Osteoblast (primary cell): Measurements from ENCODE around the gene LIPI. TPM values are rescaled to one million over a fixed set of nuclear protein-coding genes. Genes with fewer than 3 reads are reported as not detected.

Experiments used
- DNase-seq: peaks from one replicate; pipeline ENCODE4 v3.0.0; 2011; ENCODE audit warnings: low spot score, mixed read lengths; ENCODE audit not compliant: insufficient read length; ENCODE audit errors: missing footprints
- H2AFZ ChIP-seq: 2 replicates; pipeline ENCODE4 v1.6.0; 2011; ENCODE audit warnings: mild to moderate bottlenecking, low read length
- H3K27ac ChIP-seq: 2 replicates; pipeline ENCODE4 v1.5.1; 2011; ENCODE audit warnings: mild to moderate bottlenecking, low read depth, low read length, moderate library complexity
- H3K27me3 ChIP-seq: 2 replicates; pipeline ENCODE4 v1.6.0; 2012; ENCODE audit warnings: mild to moderate bottlenecking, control low read depth, inconsistent platforms, low read length, moderate library complexity; ENCODE audit not compliant: insufficient read depth
- H3K36me3 ChIP-seq: 2 replicates; pipeline ENCODE4 v1.5.1; 2011; ENCODE audit warnings: mild to moderate bottlenecking, low read length, control low read depth, moderate library complexity; ENCODE audit not compliant: insufficient read depth
- H3K4me1 ChIP-seq: 2 replicates; pipeline ENCODE4 v1.5.1; 2011; ENCODE audit warnings: mild to moderate bottlenecking, low read length, control low read depth, moderate library complexity; ENCODE audit not compliant: insufficient read depth
- H3K4me2 ChIP-seq: 2 replicates; pipeline ENCODE4 v1.6.0; 2011; ENCODE audit warnings: mild to moderate bottlenecking, low read length; ENCODE audit not compliant: insufficient read depth
- H3K4me3 ChIP-seq: fragments of 200-600 bp; sonication (generic); 3 replicates; pipeline ENCODE4 v1.5.1; 2012; ENCODE audit warnings: mild to moderate bottlenecking, low read length, inconsistent platforms; ENCODE audit not compliant: insufficient read depth
- H3K79me2 ChIP-seq: 2 replicates; pipeline ENCODE4 v1.6.0; 2012; ENCODE audit warnings: mild to moderate bottlenecking, low read length, control low read depth, inconsistent platforms; ENCODE audit not compliant: insufficient read depth
- H3K9me3 ChIP-seq: 2 replicates; pipeline ENCODE4 v1.5.1; 2011; ENCODE audit warnings: low read depth, low read length, control low read depth
- H4K20me1 ChIP-seq: 2 replicates; pipeline ENCODE4 v1.6.0; 2012; ENCODE audit warnings: mild to moderate bottlenecking, low read length, control low read depth; ENCODE audit not compliant: insufficient read depth
- total RNA-seq: library from RNA; depleted of rRNA; stranded (reverse); fragments of >200 nt; gene quantifications from 2 replicates; pipeline ENCODE4 v1.2.3, GENCODE V29; 2012
- TF ChIP-seq, protein P1 (sequence below): IDR thresholded peaks from 2 replicates; pipeline ENCODE4 v1.5.1; 2011; ENCODE audit warnings: mild to moderate bottlenecking, low read depth, low read length, moderate library complexity; ENCODE audit errors: extremely low read depth

Gene LIPI
- total RNA-seq, 1 donor: not detected

DNA sequence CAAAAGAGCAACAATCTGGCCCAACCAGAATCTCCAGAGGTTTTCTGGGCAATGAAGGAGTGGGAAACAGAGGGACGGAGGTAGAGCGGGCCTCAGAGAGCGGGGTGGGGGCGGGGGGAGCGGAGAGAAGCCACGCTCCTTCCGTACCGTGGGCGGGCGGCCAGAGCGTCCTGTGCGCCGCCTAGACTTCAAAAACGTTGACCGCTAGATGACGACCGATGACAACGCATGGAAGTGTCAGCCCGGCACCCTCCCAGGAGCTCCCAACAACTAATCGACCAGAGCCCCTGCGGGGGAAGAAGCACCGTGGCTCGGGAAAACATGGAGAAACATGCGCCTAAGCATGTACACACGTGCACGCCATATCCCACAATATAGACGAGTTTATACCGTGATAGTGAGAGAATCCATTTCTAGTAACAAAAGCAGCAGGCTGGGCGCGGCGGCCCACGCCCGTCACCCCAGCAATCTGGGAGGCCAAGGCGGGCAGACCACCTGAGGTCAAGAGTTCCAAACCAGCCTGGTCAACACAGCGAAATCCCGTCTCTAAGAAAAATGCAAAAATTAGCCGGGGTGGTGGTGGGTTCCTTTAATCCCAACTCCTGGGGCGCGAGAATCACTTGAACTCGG lies 131.9 kb downstream of the LIPI start:
- Histone ChIP-seq H3K79me2 (no peaks in the 10 kb centered on the region), H3K4me2 (no peak overlapping the region), H3K27me3 (no peaks in the 10 kb centered on the region), H3K4me3 (no peak overlapping the region), H3K4me1 (no peaks in the 10 kb centered on the region), H3K36me3 (no peaks in the 10 kb centered on the region), H2AFZ (no peak overlapping the region), H3K27ac (no peak overlapping the region), H4K20me1 (no peaks in the 10 kb centered on the region), H3K9me3 (no peaks in the 10 kb centered on the region)
- no peak for DNase-seq
- TF ChIP-seq, protein P1, sequence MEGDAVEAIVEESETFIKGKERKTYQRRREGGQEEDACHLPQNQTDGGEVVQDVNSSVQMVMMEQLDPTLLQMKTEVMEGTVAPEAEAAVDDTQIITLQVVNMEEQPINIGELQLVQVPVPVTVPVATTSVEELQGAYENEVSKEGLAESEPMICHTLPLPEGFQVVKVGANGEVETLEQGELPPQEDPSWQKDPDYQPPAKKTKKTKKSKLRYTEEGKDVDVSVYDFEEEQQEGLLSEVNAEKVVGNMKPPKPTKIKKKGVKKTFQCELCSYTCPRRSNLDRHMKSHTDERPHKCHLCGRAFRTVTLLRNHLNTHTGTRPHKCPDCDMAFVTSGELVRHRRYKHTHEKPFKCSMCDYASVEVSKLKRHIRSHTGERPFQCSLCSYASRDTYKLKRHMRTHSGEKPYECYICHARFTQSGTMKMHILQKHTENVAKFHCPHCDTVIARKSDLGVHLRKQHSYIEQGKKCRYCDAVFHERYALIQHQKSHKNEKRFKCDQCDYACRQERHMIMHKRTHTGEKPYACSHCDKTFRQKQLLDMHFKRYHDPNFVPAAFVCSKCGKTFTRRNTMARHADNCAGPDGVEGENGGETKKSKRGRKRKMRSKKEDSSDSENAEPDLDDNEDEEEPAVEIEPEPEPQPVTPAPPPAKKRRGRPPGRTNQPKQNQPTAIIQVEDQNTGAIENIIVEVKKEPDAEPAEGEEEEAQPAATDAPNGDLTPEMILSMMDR: no peak

DNA sequence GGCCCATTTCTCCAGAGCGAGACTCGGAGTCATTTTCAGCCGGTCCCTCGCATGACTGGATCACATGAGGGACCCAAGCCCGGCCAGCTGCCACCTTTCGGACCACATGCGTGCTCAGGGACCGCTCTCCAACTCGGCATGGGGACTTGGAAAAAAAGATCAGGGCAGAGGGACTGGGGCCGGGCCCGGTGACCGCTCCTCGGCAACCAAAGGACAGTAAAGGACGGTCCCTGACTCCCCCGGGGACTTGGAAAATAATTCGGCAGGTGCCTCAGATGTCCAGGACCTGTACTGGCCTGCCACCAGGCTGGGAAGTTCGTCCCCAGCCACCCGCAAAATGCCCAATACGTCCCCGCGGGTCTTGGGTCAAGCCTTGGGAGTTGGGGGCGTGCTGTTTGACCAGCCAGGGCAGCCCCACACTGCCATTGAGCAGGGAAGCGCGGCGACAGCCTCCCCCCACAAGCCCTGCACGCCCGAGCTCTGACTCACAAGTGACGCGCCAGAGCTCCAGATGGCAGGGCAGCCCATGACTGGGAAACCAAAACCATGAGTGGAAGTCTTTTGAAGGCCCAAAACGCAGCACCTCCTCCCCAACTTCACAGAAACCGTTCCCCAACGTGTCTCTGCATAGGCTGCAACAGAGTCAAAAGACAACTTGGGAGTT lies 134.5 kb downstream of the LIPI start:
- H3K27ac ChIP-seq: no peak overlapping the region
- TF ChIP-seq, protein P1: no peak
- H3K79me2 ChIP-seq: no peaks in the 10 kb centered on the region
- H3K27me3 ChIP-seq: no peaks in the 10 kb centered on the region
- H3K4me2 ChIP-seq: no peak overlapping the region
- H3K9me3 ChIP-seq: no peaks in the 10 kb centered on the region
- no peaks in the 10 kb centered on the region for H3K4me1 ChIP-seq
- H3K36me3 ChIP-seq: no peaks in the 10 kb centered on the region
- H3K4me3 ChIP-seq: no peak overlapping the region
- no peaks in the 10 kb centered on the region for H4K20me1 ChIP-seq
- no peak overlapping the region for H2AFZ ChIP-seq
- no peak for DNase-seq

DNA sequence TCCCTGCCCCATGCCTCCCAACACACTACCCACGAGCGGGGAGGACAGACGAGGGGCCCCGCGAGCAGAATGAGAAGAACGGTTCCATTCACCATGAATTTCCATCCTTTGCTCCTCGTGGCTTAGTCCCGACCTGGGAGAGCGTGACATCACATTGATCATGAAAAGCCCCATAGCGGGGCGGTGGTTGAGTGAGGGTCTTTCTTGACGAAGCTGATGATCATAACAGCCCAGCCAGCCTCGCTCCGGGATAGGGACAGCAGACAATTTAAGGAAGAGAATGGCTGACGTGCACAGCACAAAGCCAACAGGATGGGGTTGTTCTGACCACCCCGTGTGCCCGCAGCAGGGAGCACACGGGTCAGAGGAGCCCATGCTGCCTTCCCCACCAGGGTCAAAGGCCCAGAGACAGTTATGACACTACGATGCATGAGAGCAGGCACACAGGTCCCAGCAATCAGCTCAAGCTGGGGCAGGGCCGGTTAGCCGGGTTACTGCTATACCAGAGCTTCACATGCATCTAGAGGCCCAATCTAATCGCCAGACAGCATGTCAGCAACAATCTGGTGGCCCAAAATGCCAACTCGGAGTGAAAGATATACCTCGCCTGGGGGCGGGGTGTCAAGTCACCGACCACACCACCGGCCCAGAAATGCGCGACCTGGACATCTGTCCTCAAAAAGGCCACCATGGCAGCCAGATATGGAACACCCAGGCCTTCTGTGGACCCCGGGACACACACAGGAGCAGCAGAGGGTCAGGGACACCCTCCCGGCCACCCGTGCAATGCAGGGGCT lies 135.2 kb downstream of the LIPI start:
- Histone ChIP-seq H2AFZ (no peak overlapping the region), H3K9me3 (no peaks in the 10 kb centered on the region), H3K27ac (no peak overlapping the region), H4K20me1 (no peaks in the 10 kb centered on the region), H3K36me3 (no peaks in the 10 kb centered on the region), H3K27me3 (no peaks in the 10 kb centered on the region), H3K4me2 (no peak overlapping the region), H3K79me2 (no peaks in the 10 kb centered on the region), H3K4me3 (no peak overlapping the region), H3K4me1 (no peaks in the 10 kb centered on the region)
- TF ChIP-seq, protein P1: no peak
- no peak for DNase-seq

DNA sequence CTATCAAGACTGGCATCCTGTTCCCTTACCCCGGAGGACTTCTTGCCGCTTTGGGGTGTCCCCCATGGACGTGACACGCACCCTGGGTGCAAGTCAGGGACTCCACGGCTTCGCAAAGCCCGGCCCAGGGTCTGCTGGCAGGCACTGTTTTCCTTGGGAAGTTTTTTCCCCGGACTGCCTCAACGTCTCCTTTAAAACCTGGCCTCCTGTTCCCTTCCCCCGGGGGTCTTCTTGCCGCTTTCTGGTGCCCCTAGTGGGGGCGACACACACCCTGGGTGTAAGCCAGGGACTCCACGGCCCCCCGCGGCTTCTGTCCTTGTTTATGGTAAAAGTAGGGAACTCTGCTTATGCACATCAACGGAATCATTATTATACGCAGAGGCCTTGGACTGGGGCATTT lies 136.6 kb downstream of the LIPI start:
- no peaks in the 10 kb centered on the region for H3K36me3 ChIP-seq
- H4K20me1 ChIP-seq: no peaks in the 10 kb centered on the region
- no peak overlapping the region for H3K4me3 ChIP-seq
- H3K4me2 ChIP-seq: no peak overlapping the region
- TF ChIP-seq, protein P1: no peak
- no peak for DNase-seq
- H2AFZ ChIP-seq: no peak overlapping the region
- H3K27ac ChIP-seq: no peak overlapping the region
- H3K9me3 ChIP-seq: no peaks in the 10 kb centered on the region
- no peaks in the 10 kb centered on the region for H3K79me2 ChIP-seq
- no peaks in the 10 kb centered on the region for H3K27me3 ChIP-seq
- no peaks in the 10 kb centered on the region for H3K4me1 ChIP-seq
